Stimulated activated CD4-positive, alpha-beta T cell treated with anti-CD3 and anti-CD28 coated beads, Interleukin-4, amount 100 ng/mL, for 24 hours (primary cell): ENCODE measurements around the gene FBXO2.

Experiments used
- DNase-seq: peaks from one replicate; pipeline ENCODE4 v3.0.0-alpha.2; 2020

Gene FBXO2

GRCh38 chr1:11681071-11681771 lies 27.0 kb upstream of the FBXO2 start, which contains the start of gene MAD2L2:
Gene MAD2L2, minus strand, starts transcription at chr1:11681148. Its CDS starts 547 bp downstream, at chr1:11680601.
- peak; percentile 89 for DNase-seq

GRCh38 chr1:11680270-11681070 lies 26.2 kb upstream of the FBXO2 start:
- DNase-seq, result no peak

- no peak for DNase-seq
These were observed 24.2 kb upstream of the FBXO2 start for GRCh38 chr1:11678442-11678841.

- DNase-seq, result no peak
These were observed 22.3 kb upstream of the FBXO2 start for GRCh38 chr1:11676386-11677103.

GRCh38 chr1:11675325-11675724 lies 21.1 kb upstream of the FBXO2 start:
- DNase-seq, result no peak

GRCh38 chr1:11674488-11674887 lies 20.3 kb upstream of the FBXO2 start:
- DNase-seq, result no peak

GRCh38 chr1:11673089-11673769 lies 19.0 kb upstream of the FBXO2 start:
- no peak for DNase-seq

- no peak for DNase-seq
These were observed 17.5 kb upstream of the FBXO2 start for GRCh38 chr1:11671544-11672286.

- DNase-seq, result no peak
These were observed 16.9 kb upstream of the FBXO2 start for GRCh38 chr1:11671205-11671543.

GRCh38 chr1:11670747-11671146 lies 16.5 kb upstream of the FBXO2 start:
- DNase-seq, result no peak

- DNase-seq, result no peak
These were observed 14.3 kb upstream of the FBXO2 start for GRCh38 chr1:11668516-11668915.

- DNase-seq, result peak; percentile 57
These were observed 10.3 kb upstream of the FBXO2 start for GRCh38 chr1:11664336-11665065.

- no peak for DNase-seq
These were observed 6.9 kb upstream of the FBXO2 start for GRCh38 chr1:11661103-11661502.

GRCh38 chr1:11659748-11660147 lies 5.5 kb upstream of the FBXO2 start:
- DNase-seq, result no peak

- DNase-seq, result no peak
These were observed 4.3 kb upstream of the FBXO2 start for GRCh38 chr1:11658542-11658941.

- DNase-seq, result no peak
These were observed 3.4 kb upstream of the FBXO2 start for GRCh38 chr1:11657654-11658053.

- DNase-seq, result no peak
These were observed 945 bp upstream of the FBXO2 start for GRCh38 chr1:11654939-11655808.

GRCh38 chr1:11653861-11654136 lies 430 bp downstream of the FBXO2 start:
- DNase-seq, result no peak

GRCh38 chr1:11653101-11653860 lies 948 bp downstream of the FBXO2 start:
- no peak for DNase-seq

GRCh38 chr1:11652203-11652780 lies 1.9 kb downstream of the FBXO2 start:
- no peak for DNase-seq
